Mesothelial cell of epicardium (in vitro differentiated cells): ENCODE results near the gene NOX4. TPM values are rescaled to one million over a fixed set of nuclear protein-coding genes. Genes with fewer than 3 reads are reported as not detected.
A peak's percentile ranks its signal among the peaks of the same experiment; 100 is the strongest.
"Not testable (repeated sequence)": the region's sequence is repeated elsewhere in the genome, so short reads cannot be mapped to it uniquely, and the experiment has no call there.

Source experiments
- DNase-seq, 2 experiments: peaks; one replicate each; pipeline ENCODE4 v3.0.0; 2021; ENCODE audit warnings: low spot score in 2 of 2; ENCODE audit not compliant: unreplicated experiment in 2 of 2
- H3K27ac Mint-ChIP-seq: 2 replicates; pipeline ENCODE4 v1.8.0; 2021; ENCODE audit warnings: mixed read lengths
- H3K27me3 Mint-ChIP-seq: 2 replicates; pipeline ENCODE4 v1.8.0; 2021; ENCODE audit warnings: low read depth, mixed read lengths
- H3K36me3 Mint-ChIP-seq: 2 replicates; pipeline ENCODE4 v1.8.0; 2021; ENCODE audit warnings: mixed read lengths
- H3K4me1 Mint-ChIP-seq: 2 replicates; pipeline ENCODE4 v1.8.0; 2021; ENCODE audit warnings: mixed read lengths
- H3K4me3 Mint-ChIP-seq: 2 replicates; pipeline ENCODE4 v1.8.0; 2021; ENCODE audit warnings: mild to moderate bottlenecking, moderate library complexity, mixed read lengths
- H3K9me3 Mint-ChIP-seq: 2 replicates; pipeline ENCODE4 v1.8.0; 2021; ENCODE audit warnings: mixed read lengths
- total RNA-seq: library from RNA; stranded (reverse); gene quantifications from 3 replicates; pipeline ENCODE4 v1.2.1, GENCODE V29; 2021
- TF ChIP-seq, protein P1 (sequence below): fragments of 200-600 bp; sonication (generic); IDR thresholded peaks from one replicate; pipeline ENCODE4 v1.5.0; 2021; ENCODE audit warnings: antibody characterized with exemption; ENCODE audit not compliant: unreplicated experiment

NOX4 gene
- total RNA-seq, 1 donor from 2014 or later, result 17.9 TPM

DNA sequence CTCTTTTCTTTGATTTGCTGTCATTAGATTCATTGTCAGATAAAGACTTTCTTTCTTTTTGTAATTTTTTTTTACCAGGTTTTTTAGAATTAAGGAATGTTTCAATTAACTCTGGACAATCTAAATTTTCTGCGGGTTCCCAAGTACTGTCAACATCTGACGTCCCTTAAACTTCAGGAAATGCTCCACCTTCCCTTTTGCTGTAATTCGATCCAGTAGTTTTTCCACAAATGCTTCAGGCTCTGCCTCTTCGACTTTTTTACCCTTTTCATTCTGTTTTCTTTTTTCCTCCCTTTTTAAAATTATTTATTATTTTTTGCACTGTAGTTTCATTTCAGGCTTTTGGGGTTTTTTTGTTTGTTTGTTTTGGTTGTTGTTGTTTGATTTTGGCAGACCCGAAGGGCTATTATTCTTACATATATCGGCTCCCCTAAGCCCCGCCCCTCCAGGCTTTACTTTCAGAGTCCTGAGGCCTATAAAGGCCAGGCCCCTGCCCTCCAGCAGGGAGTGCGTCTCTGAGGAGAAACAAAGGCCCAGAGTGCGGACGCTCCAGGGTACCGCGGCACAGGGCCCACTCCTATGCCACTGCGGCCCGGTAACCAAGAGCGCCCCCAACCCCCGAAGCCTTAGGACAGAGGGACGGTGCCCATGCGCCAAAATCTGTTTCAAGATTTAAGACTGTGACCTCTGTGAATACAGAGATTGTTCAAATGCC, 197.1 kb downstream of the NOX4 start:
- TF ChIP-seq, protein P1, sequence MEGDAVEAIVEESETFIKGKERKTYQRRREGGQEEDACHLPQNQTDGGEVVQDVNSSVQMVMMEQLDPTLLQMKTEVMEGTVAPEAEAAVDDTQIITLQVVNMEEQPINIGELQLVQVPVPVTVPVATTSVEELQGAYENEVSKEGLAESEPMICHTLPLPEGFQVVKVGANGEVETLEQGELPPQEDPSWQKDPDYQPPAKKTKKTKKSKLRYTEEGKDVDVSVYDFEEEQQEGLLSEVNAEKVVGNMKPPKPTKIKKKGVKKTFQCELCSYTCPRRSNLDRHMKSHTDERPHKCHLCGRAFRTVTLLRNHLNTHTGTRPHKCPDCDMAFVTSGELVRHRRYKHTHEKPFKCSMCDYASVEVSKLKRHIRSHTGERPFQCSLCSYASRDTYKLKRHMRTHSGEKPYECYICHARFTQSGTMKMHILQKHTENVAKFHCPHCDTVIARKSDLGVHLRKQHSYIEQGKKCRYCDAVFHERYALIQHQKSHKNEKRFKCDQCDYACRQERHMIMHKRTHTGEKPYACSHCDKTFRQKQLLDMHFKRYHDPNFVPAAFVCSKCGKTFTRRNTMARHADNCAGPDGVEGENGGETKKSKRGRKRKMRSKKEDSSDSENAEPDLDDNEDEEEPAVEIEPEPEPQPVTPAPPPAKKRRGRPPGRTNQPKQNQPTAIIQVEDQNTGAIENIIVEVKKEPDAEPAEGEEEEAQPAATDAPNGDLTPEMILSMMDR, result no peak
- DNase-seq, result peak in 1 of 2 experiments; percentile 19
- H3K9me3 Mint-ChIP-seq, result no peaks in the 10 kb centered on the region
- H3K27ac Mint-ChIP-seq, result peak overlapping the region; percentile 64
- peak overlapping the region; percentile 68 for H3K4me3 Mint-ChIP-seq
- H3K27me3 Mint-ChIP-seq, result no peaks in the 10 kb centered on the region
- no peaks in the 10 kb centered on the region for H3K36me3 Mint-ChIP-seq
- peaks cover 18% of the 10 kb centered on the region for H3K4me1 Mint-ChIP-seq

DNA sequence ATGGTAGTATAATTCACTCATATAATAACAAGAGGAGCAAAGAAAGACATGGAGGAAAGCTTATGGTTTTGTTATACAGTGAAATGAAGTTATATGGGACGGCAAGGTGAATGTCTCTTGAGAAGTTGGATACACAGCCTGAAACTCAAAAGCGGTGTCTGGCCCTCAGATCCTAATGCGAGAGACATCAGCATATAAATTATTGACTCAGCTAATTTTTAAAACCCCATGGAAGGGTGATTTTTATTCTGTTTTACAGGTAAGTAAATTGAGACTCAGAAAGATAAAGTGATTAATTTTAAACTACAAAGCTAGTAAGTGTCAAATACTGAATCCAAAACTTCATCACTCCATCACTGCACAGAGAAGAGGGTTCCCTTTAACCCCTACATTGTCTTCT, 203.2 kb downstream of the NOX4 start:
- not testable (repeated sequence) for H3K27me3 Mint-ChIP-seq, H3K27ac Mint-ChIP-seq, H3K9me3 Mint-ChIP-seq, DNase-seq, H3K36me3 Mint-ChIP-seq, H3K4me3 Mint-ChIP-seq
- peaks cover 11% of the 10 kb centered on the region for H3K4me1 Mint-ChIP-seq

DNA sequence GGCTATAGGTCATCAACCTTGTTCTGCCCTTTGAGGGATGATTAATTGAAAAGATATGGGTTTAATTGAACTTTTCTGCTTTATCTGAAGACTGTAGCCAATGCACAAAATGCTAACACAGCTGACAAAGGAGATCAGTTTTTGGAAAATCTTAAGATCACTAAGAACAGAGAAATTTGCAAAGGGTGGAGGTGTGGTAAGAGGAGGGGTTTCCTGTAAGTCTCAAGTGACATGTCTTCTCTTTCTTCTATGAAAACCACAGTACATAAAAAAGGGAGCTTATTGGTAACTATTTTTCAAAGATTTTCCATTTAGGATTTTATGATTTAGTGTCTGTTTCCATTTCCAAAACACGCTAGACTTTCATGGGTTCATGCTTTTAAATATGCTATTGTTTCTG, 204.6 kb downstream of the NOX4 start:
- H3K36me3 Mint-ChIP-seq, DNase-seq, H3K9me3 Mint-ChIP-seq, H3K27ac Mint-ChIP-seq, H3K4me3 Mint-ChIP-seq, H3K27me3 Mint-ChIP-seq: not testable (repeated sequence)
- H3K4me1 Mint-ChIP-seq, result peaks cover 11% of the 10 kb centered on the region

DNA sequence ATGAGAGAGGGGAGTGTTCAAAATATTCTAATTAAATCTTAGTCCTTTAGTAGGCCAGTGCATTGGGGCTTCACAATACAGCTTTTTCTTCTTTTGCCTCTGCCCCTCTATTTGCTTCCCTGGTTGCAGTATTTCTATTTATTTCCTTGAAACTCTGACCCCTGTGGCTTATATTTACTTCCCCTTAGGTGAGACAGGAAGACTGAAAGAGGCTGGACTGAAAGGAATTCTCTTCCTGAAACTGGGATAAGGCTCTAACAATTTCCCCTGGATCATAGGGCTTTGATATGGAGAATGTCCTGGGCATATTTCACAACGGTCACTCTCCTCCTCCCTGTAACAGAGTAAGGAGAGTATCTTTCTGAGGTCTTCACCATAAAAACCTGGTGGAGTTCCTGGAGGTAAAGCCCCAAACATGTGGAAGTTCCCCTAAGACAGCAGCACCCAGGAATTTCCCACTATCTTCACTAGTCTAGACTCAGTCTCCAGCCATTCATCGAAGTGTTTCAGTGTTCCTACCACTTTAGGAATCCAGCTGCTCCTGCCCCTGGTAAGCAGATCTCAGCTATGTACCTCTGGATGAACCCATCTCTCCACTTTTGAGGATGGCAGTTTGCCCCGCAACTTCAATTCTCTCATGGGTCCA, 210.0 kb downstream of the NOX4 start:
- H3K27me3 Mint-ChIP-seq, H3K4me1 Mint-ChIP-seq, H3K4me3 Mint-ChIP-seq, DNase-seq, H3K27ac Mint-ChIP-seq, H3K9me3 Mint-ChIP-seq, H3K36me3 Mint-ChIP-seq: not testable (repeated sequence)

DNA sequence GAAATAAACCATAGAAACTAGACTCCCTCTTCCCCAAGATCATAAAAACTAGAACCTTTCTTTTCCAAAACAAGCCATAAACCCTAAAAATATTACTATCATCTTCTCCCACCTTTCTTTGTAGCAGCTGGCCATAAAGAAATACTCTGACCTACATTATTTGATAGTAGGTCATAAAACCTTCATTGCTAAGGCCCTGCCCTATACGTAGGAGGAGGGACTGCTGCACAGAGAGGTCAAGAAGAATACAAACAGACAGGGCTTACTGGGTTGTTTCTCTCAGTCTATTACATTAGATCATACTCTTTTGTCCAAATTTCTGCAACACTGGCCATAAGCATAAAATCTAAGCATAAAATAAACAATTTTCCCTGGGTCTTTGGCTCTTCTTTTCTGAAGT, 212.0 kb downstream of the NOX4 start:
- H3K4me3 Mint-ChIP-seq, result no peak overlapping the region
- H3K9me3 Mint-ChIP-seq, result peaks cover 10% of the 10 kb centered on the region
- TF ChIP-seq, protein P1, result no peak
- H3K4me1 Mint-ChIP-seq, result no peaks in the 10 kb centered on the region
- DNase-seq, result no peak
- no peaks in the 10 kb centered on the region for H3K27me3 Mint-ChIP-seq
- H3K27ac Mint-ChIP-seq, result no peak overlapping the region
- no peaks in the 10 kb centered on the region for H3K36me3 Mint-ChIP-seq

DNA sequence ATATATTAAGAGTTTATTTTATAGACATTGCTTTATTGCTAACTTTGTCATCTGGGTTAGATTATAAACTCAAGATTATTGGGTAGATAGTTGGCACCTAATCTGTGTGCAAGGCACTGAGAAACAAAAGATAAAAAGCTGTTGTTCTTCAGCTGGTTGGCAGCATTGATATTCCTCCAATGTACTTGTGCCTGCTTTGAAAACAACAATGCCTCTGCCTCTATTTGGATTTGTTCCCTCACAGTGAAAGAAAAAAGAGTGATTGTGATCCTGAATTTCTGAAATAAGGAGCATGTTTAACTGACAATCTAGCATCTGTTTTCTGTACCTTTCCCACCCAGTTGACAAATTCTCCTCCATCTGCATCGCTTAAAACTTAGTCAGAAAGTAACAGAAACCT, 215.2 kb downstream of the NOX4 start:
- no peaks in the 10 kb centered on the region for H3K4me1 Mint-ChIP-seq
- H3K9me3 Mint-ChIP-seq, result peaks cover 26% of the 10 kb centered on the region
- no peak overlapping the region for H3K27ac Mint-ChIP-seq
- TF ChIP-seq, protein P1, result no peak
- no peaks in the 10 kb centered on the region for H3K27me3 Mint-ChIP-seq
- no peak for DNase-seq
- no peak overlapping the region for H3K4me3 Mint-ChIP-seq
- peaks cover 6% of the 10 kb centered on the region for H3K36me3 Mint-ChIP-seq

Other genes with a start within 250 kb of the NOX4 start
- not detected in 3 replicates for gene TRIM77, start 218.9 kb upstream of the NOX4 start, total RNA-seq